Ishikawa (cell line): ENCODE data around the gene ARHGAP40.

ENCODE experiments used
- CEBPB ChIP-seq: IDR thresholded peaks from 2 replicates; pipeline ENCODE4 v1.6.1; 2012
- CREB1 ChIP-seq: IDR thresholded peaks from 2 replicates; pipeline ENCODE4 v1.6.1; 2012; ENCODE audit warnings: low read depth
- EGR1 ChIP-seq: IDR thresholded peaks from 2 replicates; pipeline ENCODE4 v1.6.1; 2012
- EP300 ChIP-seq: IDR thresholded peaks from 2 replicates; pipeline ENCODE4 v1.6.1; 2012; ENCODE audit warnings: borderline replicate concordance
- FOXM1 ChIP-seq: IDR thresholded peaks from 2 replicates; pipeline ENCODE4 v1.6.1; 2012; ENCODE audit warnings: low read depth, borderline replicate concordance
- NFIC ChIP-seq: IDR thresholded peaks from 2 replicates; pipeline ENCODE4 v1.6.1; 2012
- RAD21 ChIP-seq: IDR thresholded peaks from 2 replicates; pipeline ENCODE4 v1.6.1; 2012; ENCODE audit warnings: low read depth
- TAF1 ChIP-seq: IDR thresholded peaks from 2 replicates; pipeline ENCODE4 v1.6.1; 2012; ENCODE audit warnings: low read depth, mild to moderate bottlenecking
- TCF12 ChIP-seq: IDR thresholded peaks from 2 replicates; pipeline ENCODE4 v1.6.1; 2012; ENCODE audit warnings: low read depth
- TEAD4 ChIP-seq: IDR thresholded peaks from 2 replicates; pipeline ENCODE4 v1.6.1; 2012
- YY1 ChIP-seq: IDR thresholded peaks from 2 replicates; pipeline ENCODE4 v1.6.1; 2012; ENCODE audit warnings: low read depth
- ZBTB7A ChIP-seq: IDR thresholded peaks from 2 replicates; pipeline ENCODE4 v1.6.1; 2012; ENCODE audit warnings: low read depth
- TF ChIP-seq, protein P1 (sequence below): IDR thresholded peaks from 2 replicates; pipeline ENCODE4 v1.6.1; 2012; ENCODE audit warnings: low read depth, mild to moderate bottlenecking
- TF ChIP-seq, protein P2 (sequence below): IDR thresholded peaks from 2 replicates; pipeline ENCODE4 v1.6.1; 2012
- TF ChIP-seq, protein P3 (sequence below): IDR thresholded peaks from 2 replicates; pipeline ENCODE4 v1.6.1; 2012

Gene ARHGAP40

DNA sequence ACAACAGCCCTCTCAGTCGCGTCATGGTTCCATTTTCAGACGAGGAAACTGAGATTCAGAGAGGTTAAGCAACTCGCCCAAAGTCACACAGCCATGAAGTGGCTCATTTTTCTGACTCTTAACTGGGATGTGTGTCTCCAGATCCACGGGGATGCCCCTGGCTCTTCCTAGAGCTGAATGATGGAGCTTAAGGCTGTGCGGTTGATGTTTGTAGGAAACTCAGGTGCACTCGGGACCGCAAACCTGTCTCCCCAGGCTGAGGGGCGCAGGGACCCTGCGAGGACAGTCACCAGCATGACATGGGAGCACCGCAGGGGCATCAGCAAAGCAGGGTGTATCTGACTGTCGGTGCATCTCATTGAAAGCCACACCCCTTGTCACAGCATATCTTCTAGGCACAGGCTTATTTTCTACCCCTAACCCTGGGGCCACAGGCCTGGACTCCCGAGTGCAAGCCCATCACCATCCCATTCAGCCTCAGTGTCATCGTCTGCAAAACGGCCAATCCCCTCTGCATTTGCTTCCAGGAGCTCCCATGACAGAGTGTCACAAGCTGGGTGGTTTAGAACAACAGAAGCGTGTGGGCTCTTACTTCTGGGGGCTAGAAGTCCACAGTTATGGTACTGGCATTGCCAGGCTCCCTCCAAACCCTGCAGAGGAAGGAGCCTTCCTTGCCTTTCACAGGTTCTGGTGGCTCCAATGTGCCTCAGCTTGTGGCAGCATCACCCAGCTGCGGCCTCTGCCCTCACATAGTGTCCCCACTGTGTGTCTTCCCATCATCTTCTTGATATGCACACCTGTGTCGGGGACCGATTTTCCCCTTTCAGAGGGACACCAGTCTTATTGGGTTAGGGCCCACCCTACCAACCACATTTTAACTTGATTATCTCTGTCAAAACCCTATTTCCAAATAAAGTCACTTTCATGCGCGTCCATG, 9.9 kb upstream of the ARHGAP40 start:
- TF ChIP-seq, protein P1, sequence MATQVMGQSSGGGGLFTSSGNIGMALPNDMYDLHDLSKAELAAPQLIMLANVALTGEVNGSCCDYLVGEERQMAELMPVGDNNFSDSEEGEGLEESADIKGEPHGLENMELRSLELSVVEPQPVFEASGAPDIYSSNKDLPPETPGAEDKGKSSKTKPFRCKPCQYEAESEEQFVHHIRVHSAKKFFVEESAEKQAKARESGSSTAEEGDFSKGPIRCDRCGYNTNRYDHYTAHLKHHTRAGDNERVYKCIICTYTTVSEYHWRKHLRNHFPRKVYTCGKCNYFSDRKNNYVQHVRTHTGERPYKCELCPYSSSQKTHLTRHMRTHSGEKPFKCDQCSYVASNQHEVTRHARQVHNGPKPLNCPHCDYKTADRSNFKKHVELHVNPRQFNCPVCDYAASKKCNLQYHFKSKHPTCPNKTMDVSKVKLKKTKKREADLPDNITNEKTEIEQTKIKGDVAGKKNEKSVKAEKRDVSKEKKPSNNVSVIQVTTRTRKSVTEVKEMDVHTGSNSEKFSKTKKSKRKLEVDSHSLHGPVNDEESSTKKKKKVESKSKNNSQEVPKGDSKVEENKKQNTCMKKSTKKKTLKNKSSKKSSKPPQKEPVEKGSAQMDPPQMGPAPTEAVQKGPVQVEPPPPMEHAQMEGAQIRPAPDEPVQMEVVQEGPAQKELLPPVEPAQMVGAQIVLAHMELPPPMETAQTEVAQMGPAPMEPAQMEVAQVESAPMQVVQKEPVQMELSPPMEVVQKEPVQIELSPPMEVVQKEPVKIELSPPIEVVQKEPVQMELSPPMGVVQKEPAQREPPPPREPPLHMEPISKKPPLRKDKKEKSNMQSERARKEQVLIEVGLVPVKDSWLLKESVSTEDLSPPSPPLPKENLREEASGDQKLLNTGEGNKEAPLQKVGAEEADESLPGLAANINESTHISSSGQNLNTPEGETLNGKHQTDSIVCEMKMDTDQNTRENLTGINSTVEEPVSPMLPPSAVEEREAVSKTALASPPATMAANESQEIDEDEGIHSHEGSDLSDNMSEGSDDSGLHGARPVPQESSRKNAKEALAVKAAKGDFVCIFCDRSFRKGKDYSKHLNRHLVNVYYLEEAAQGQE = no peak
- TF ChIP-seq EGR1 = no peak
- TF ChIP-seq FOXM1 = no peak
- TF ChIP-seq, protein P2, sequence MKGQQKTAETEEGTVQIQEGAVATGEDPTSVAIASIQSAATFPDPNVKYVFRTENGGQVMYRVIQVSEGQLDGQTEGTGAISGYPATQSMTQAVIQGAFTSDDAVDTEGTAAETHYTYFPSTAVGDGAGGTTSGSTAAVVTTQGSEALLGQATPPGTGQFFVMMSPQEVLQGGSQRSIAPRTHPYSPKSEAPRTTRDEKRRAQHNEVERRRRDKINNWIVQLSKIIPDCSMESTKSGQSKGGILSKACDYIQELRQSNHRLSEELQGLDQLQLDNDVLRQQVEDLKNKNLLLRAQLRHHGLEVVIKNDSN = no peak
- TF ChIP-seq, protein P3, sequence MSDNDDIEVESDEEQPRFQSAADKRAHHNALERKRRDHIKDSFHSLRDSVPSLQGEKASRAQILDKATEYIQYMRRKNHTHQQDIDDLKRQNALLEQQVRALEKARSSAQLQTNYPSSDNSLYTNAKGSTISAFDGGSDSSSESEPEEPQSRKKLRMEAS = no peak
- TF ChIP-seq YY1 = no peak
- TF ChIP-seq RAD21 = no peak
- TF ChIP-seq EP300 = no peak

DNA sequence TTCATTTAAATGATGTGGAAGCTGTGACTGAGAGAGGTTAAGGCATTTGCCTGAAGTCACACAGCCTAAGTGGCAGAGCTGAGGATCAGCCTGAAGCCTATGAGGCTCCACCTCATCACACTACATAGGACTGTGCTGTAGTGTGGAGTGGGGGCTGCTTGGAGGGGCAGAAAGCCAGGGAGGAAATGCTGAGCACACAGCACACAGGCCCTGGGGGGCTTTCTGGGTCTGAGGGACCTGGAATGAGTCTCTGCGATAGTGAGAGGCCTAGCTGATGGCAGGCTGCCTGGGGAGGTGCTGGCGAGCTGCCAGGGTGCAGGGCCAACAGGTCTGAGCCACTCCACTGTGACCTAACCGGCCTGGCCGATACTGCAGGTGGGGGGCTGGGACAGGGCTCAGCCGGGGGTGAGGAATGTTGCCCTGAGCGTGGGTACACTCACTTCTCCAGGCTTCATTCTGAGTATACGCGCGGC, 2.2 kb upstream of the ARHGAP40 start:
- TF ChIP-seq TCF12 = peak; percentile 93
- peak; percentile 99 for TF ChIP-seq NFIC
- TF ChIP-seq RAD21 = peak; percentile 31; the same call in 1 of the 2 replicates
- TF ChIP-seq, protein P1 = no peak
- TF ChIP-seq EGR1 = 0 out of 2 replicates have a peak, but pooled peaks have one; percentile 56
- peak; percentile 66; the same call in 1 of the 2 replicates for TF ChIP-seq ZBTB7A
- TF ChIP-seq CEBPB = no peak
- TF ChIP-seq, protein P2 = peak; percentile 43; the same call in 1 of the 2 replicates
- no peak for TF ChIP-seq CREB1
- 0 out of 2 replicates have a peak, but pooled peaks have one; percentile 34 for TF ChIP-seq FOXM1
- TF ChIP-seq, protein P3 = peak; percentile 73
- TF ChIP-seq TAF1 = no peak; the same call in 1 of the 2 replicates
- peak; percentile 82 for TF ChIP-seq EP300
- peak; percentile 92 for TF ChIP-seq TEAD4
- TF ChIP-seq YY1 = peak; percentile 71

- TF ChIP-seq RAD21 (no peak), ZBTB7A (no peak), YY1 (no peak), FOXM1 (no peak), TCF12 (no peak), TAF1 (no peak), TEAD4 (no peak)
- TF ChIP-seq, protein P2 = no peak
- TF ChIP-seq, protein P1 = no peak
- TF ChIP-seq, protein P3 = no peak
These were observed 1.6 kb upstream of the ARHGAP40 start for GRCh38 chr20:38600057-38600456.
